SJSA1 (cell line): ENCODE measurements around the gene CDC25A. TPM values are rescaled to one million over a fixed set of nuclear protein-coding genes. Genes with fewer than 3 reads are reported as not detected.
"Not testable (repeated sequence)": the region's sequence is repeated elsewhere in the genome, so short reads cannot be mapped to it uniquely, and the experiment has no call there.

ENCODE experiments used
- DNase-seq, 2 experiments: peaks; one replicate each; pipeline ENCODE4 v3.0.0-alpha.2; 2015 to 2020; ENCODE audit warnings: low spot score in 2 of 2, low read depth in 1 of 2
- H3K27ac ChIP-seq: fragments of 250-450 bp; sonication (Bioruptor Pico); 2 replicates; pipeline ENCODE4 v1.5.1; 2020; ENCODE audit warnings: mild to moderate bottlenecking, moderate library complexity
- H3K27me3 ChIP-seq: fragments of 250-450 bp; sonication (Bioruptor Pico); replicated peaks from 2 replicates; pipeline ENCODE4 v1.5.1; 2020; ENCODE audit warnings: mild to moderate bottlenecking, moderate library complexity
- H3K36me3 ChIP-seq: fragments of 250-450 bp; sonication (Bioruptor Pico); 2 replicates; pipeline ENCODE4 v1.5.1; 2020; ENCODE audit warnings: mild to moderate bottlenecking
- H3K4me1 ChIP-seq: fragments of 250-450 bp; sonication (Bioruptor Pico); replicated peaks from 2 replicates; pipeline ENCODE4 v1.6.1; 2021; ENCODE audit warnings: mild to moderate bottlenecking
- H3K4me3 ChIP-seq: fragments of 250-450 bp; sonication (Bioruptor Pico); 2 replicates; pipeline ENCODE4 v1.5.1; 2020; ENCODE audit warnings: mild to moderate bottlenecking
- H3K9me3 ChIP-seq: fragments of 250-450 bp; sonication (Bioruptor Pico); replicated peaks from 2 replicates; pipeline ENCODE4 v1.5.1; 2020; ENCODE audit warnings: mild to moderate bottlenecking
- total RNA-seq: library from RNA; depleted of rRNA; stranded (reverse); fragments of >200 nt; shearing (Covaris generic); gene quantifications from 2 replicates; pipeline ENCODE4 v1.2.3, GENCODE V29; 2014

Gene CDC25A
- total RNA-seq, 1 experiment from 2014 or later = 29.1 TPM

DNA sequence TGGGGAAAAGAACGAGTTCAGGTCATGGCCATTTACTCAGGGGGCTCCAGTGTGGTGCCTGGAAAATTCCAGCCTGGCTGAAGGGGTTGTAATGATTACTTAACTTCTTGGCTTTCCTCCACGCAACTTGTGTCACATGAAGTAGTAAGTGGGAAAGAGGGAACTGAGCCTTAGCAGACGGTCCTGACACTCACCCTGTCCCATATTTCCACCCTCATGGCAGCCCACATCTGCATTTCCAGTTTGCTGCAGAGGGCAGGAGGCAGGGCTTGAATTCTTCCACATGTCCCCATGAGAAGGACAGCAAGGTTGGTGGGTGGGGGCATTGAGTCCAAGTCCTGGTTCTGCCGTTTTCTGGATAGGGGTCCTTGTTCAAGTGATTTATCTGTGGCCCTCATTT, 27.2 kb upstream of the CDC25A start:
- no peaks in the 10 kb centered on the region for H3K27me3 ChIP-seq
- H3K4me3 ChIP-seq = no peak overlapping the region
- no peaks in the 10 kb centered on the region for H3K36me3 ChIP-seq
- DNase-seq = no peak
- no peaks in the 10 kb centered on the region for H3K4me1 ChIP-seq
- H3K9me3 ChIP-seq = no peaks in the 10 kb centered on the region
- H3K27ac ChIP-seq = no peak overlapping the region

DNA sequence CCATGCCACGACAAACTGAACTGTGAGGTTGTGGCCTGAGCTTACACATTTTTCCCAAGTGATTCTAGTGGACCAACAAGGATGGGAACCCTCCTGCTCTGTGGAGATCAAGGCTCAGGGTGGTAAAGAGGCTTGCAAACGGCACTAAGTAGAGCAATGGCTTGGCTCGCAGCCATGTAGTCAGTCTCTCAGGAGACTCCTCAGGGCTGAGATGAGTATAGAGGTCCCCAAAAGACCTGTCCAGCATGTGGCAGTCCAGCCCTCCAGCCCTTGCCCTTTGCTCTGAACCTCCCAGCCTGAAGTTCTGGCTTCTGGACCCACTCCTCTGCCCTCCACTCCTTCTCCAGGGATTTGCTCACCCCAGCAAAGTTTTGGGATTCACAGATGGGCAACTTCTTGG, 26.8 kb upstream of the CDC25A start:
- Histone ChIP-seq H3K4me3 (no peak overlapping the region), H3K4me1 (no peaks in the 10 kb centered on the region), H3K9me3 (no peaks in the 10 kb centered on the region), H3K27me3 (no peaks in the 10 kb centered on the region), H3K27ac (no peak overlapping the region), H3K36me3 (no peaks in the 10 kb centered on the region)
- DNase-seq = no peak

- Histone ChIP-seq H3K9me3 (no peaks in the 10 kb centered on the region), H3K27me3 (no peaks in the 10 kb centered on the region), H3K4me3 (no peak overlapping the region), H3K4me1 (no peaks in the 10 kb centered on the region), H3K27ac (no peak overlapping the region), H3K36me3 (no peaks in the 10 kb centered on the region)
- no peak for DNase-seq
These were observed 26.0 kb upstream of the CDC25A start for GRCh38 chr3:48214225-48214624.

GRCh38 chr3:48211776-48212175, 23.6 kb upstream of the CDC25A start:
- H3K9me3 ChIP-seq, H3K36me3 ChIP-seq, H3K4me3 ChIP-seq, H3K27ac ChIP-seq, H3K27me3 ChIP-seq, DNase-seq, H3K4me1 ChIP-seq: not testable (repeated sequence)

DNA sequence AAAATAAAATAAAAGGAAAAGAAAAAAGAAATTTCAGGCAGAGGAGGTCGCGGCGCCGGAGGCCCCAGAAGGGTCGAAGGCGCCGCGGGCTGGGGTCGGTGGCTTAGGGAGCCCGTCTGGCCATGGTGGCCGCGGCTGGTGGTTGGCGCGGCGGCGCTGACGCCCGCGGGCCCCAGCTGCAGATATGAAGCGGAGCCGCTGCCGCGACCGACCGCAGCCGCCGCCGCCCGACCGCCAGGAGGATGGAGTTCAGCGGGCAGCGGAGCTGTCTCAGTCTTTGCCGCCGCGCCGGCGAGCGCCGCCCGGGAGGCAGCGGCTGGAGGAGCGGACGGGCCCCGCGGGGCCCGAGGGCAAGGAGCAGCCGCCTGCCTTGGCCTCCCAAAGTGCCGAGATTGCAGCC, 22.3 kb upstream of the CDC25A start:
- not testable (repeated sequence) for H3K4me1 ChIP-seq, H3K4me3 ChIP-seq, H3K27ac ChIP-seq, H3K9me3 ChIP-seq, DNase-seq, H3K27me3 ChIP-seq, H3K36me3 ChIP-seq

DNA sequence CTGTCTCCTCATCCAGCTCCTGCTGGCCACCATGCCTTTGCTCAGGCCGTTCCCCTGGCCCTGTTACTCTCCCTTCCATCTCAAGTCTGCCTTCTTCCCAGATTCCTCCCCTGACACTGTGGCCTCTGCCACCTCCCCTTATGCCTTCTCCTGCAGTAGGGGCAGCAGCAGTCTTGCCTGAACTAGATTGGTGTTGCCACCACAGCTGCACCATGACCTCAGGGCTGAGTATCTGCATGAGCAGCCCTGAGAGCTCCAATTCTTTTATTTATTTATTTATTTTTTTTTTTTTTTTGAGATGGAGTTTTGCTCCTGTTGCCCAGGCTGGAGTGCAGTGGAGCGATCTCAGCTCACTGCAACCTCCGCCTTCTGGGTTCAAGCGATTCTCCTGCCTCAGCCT, 21.2 kb upstream of the CDC25A start:
- H3K4me3 ChIP-seq = no peak overlapping the region
- DNase-seq = no peak
- H3K27me3 ChIP-seq = no peaks in the 10 kb centered on the region
- no peaks in the 10 kb centered on the region for H3K36me3 ChIP-seq
- H3K27ac ChIP-seq = no peak overlapping the region
- no peaks in the 10 kb centered on the region for H3K9me3 ChIP-seq
- no peaks in the 10 kb centered on the region for H3K4me1 ChIP-seq

DNA sequence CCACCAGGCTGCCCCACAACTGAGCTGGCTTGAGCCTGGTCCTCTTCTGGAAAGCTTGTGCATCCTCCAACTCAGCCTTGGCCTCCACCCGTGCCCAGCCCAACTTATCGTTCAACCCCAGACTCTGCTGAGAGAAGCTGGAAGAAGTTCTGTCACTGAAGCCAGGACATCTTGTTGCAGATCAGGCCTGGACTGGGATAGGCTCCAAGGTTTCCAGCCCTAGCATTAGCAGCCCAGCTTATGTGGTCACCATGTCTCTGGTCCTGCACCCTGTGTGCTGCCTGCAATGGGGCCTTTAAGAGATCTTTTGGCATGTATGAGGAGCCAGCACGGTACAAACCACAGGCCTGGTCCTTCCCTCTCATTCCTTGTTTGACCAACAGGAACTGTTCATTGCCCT, 19.9 kb upstream of the CDC25A start:
- H3K27ac ChIP-seq = no peak overlapping the region
- no peaks in the 10 kb centered on the region for H3K36me3 ChIP-seq
- H3K4me1 ChIP-seq = no peaks in the 10 kb centered on the region
- no peaks in the 10 kb centered on the region for H3K27me3 ChIP-seq
- DNase-seq = no peak
- H3K9me3 ChIP-seq = no peaks in the 10 kb centered on the region
- no peak overlapping the region for H3K4me3 ChIP-seq

GRCh38 chr3:48202632-48203031, 14.4 kb upstream of the CDC25A start:
- no peaks in the 10 kb centered on the region for H3K36me3 ChIP-seq
- H3K9me3 ChIP-seq = no peaks in the 10 kb centered on the region
- H3K27me3 ChIP-seq = no peaks in the 10 kb centered on the region
- no peaks in the 10 kb centered on the region for H3K4me1 ChIP-seq
- no peak for DNase-seq
- H3K4me3 ChIP-seq = no peak overlapping the region
- no peak overlapping the region for H3K27ac ChIP-seq

- H3K4me1 ChIP-seq = no peaks in the 10 kb centered on the region
- no peaks in the 10 kb centered on the region for H3K27me3 ChIP-seq
- H3K4me3 ChIP-seq = no peak overlapping the region
- H3K27ac ChIP-seq = no peak overlapping the region
- no peak for DNase-seq
- H3K9me3 ChIP-seq = no peaks in the 10 kb centered on the region
- no peaks in the 10 kb centered on the region for H3K36me3 ChIP-seq
These were observed 10.9 kb upstream of the CDC25A start for GRCh38 chr3:48199117-48199516.

DNA sequence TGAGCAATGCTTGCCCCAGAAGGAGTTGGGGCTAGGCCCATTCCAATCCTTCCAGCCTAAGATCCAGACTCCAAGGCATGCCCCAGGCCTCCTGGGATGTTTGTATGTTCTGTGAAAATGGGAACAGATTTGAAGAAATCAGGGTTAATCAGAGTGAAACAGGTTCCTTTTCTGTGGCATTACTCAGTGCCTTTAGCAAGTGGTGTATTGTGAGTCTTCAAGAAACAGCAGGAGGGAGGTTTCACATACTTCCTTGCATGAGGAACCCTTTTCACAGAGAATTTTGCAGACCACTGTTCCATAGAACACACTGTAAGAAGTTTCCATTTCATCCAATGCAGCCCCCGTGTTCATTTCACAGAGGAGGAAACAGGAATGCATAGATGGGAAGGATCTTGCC, 8.4 kb upstream of the CDC25A start:
- Histone ChIP-seq H3K4me1 (no peaks in the 10 kb centered on the region), H3K27ac (no peak overlapping the region), H3K4me3 (no peak overlapping the region), H3K27me3 (no peaks in the 10 kb centered on the region), H3K9me3 (no peaks in the 10 kb centered on the region), H3K36me3 (no peaks in the 10 kb centered on the region)
- no peak for DNase-seq

- DNase-seq = peak; percentile 55 to 56
- no peaks in the 10 kb centered on the region for H3K4me1 ChIP-seq
- no peaks in the 10 kb centered on the region for H3K36me3 ChIP-seq
- no peaks in the 10 kb centered on the region for H3K9me3 ChIP-seq
- no peaks in the 10 kb centered on the region for H3K27me3 ChIP-seq
- H3K4me3 ChIP-seq = no peak overlapping the region
- no peak overlapping the region for H3K27ac ChIP-seq
These were observed 6.3 kb upstream of the CDC25A start for GRCh38 chr3:48194446-48195071.

GRCh38 chr3:48190911-48191310, 2.7 kb upstream of the CDC25A start:
- H3K4me3 ChIP-seq = no peak overlapping the region
- no peaks in the 10 kb centered on the region for H3K9me3 ChIP-seq
- no peak for DNase-seq
- no peak overlapping the region for H3K27ac ChIP-seq
- H3K27me3 ChIP-seq = no peaks in the 10 kb centered on the region
- H3K4me1 ChIP-seq = peaks cover 11% of the 10 kb centered on the region
- peaks cover 23% of the 10 kb centered on the region for H3K36me3 ChIP-seq

DNA sequence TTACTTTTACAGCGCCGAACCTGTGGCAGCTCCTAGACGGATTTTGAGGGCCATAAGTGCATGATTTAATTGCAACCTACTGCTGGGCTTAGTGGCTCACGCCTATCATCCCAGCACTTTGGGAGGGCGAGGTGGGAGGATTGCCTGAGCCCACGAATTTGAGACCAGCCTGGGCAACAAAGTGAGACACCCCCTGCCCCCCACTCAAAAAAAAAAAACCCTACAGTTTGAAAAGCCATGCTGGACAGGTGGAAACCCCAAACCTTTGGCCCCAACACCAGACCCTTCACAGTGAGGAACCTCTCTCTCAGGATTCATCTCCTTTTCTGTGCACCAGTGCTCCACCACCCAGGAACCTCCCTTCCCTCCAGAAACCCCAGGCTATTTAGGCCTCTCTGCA, 1.1 kb upstream of the CDC25A start:
- Histone ChIP-seq H3K27me3 (no peaks in the 10 kb centered on the region), H3K4me1 (peaks cover 11% of the 10 kb centered on the region), H3K27ac (no peak overlapping the region), H3K9me3 (no peaks in the 10 kb centered on the region), H3K36me3 (peaks cover 39% of the 10 kb centered on the region), H3K4me3 (no peak overlapping the region)
- DNase-seq = no peak

- Histone ChIP-seq H3K4me1 (peaks cover 11% of the 10 kb centered on the region), H3K27ac (peak overlapping the region; percentile 71), H3K27me3 (no peaks in the 10 kb centered on the region), H3K9me3 (no peaks in the 10 kb centered on the region), H3K4me3 (peak overlapping the region; percentile 86), H3K36me3 (peaks cover 55% of the 10 kb centered on the region)
- DNase-seq = peak; percentile 37 to 45
These were observed 495 bp downstream of the CDC25A start for GRCh38 chr3:48187579-48188265.

- Histone ChIP-seq H3K36me3 (peaks cover 59% of the 10 kb centered on the region), H3K27me3 (no peaks in the 10 kb centered on the region), H3K4me3 (peak overlapping the region; percentile 86), H3K4me1 (peaks cover 11% of the 10 kb centered on the region), H3K27ac (peak overlapping the region; percentile 71), H3K9me3 (no peaks in the 10 kb centered on the region)
- DNase-seq = no peak
These were observed 977 bp downstream of the CDC25A start for GRCh38 chr3:48187301-48187578.
